HG03060 (cell line): ENCODE results near the gene CFAP410.
"Not testable (repeated sequence)": the region's sequence is repeated elsewhere in the genome, so short reads cannot be mapped to it uniquely, and the experiment has no call there.

Experiments used
- ATAC-seq: cut with Tn5 transposase; IDR thresholded peaks from one replicate; pipeline ENCODE4 v1.9.1; 2021; ENCODE audit warnings: low read depth, moderate number of reproducible peaks; ENCODE audit not compliant: unreplicated experiment

The CFAP410 gene

GRCh38 chr21:44319407-44320065, 19.7 kb downstream of the CFAP410 start:
- ATAC-seq = no peak

DNA sequence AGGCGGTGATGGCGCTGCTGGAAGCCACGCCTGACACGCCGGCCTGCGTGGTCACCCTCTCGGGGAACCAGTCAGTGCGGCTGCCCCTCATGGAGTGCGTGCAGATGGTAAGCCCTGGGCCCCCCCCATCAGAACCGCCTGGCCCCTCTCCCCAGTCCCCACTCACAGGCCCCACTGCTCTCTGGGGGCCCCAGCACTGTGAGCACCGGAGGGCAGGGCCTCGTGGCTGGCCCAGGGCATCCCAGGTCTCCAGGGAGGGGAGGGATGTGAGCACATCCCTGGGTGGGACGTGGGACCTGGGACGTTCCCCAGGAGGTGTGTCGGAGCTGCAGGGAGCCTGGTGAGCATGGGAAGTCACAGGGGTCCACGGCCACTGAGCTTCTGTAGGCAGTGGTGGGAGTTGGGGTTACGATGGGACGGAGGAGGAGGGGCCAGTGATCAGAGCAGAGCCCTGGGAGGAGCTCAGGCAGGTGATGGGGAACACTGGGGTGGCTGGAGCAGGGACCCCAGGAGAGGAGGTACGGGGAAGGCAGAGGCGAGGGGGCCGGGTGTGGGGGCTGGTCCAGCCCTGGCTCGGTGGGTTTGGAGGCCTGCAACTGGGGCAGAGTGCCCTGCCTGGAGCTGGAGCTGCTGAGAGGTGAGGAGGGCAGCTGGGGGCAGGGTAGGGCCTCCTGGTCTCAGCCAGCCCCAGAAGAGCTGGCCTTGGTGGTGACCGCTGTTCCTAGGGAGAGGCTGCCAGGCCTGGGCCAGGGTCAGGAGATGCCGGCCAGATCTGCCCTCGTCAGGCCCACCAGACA, 20.5 kb downstream of the CFAP410 start:
- ATAC-seq = no peak

DNA sequence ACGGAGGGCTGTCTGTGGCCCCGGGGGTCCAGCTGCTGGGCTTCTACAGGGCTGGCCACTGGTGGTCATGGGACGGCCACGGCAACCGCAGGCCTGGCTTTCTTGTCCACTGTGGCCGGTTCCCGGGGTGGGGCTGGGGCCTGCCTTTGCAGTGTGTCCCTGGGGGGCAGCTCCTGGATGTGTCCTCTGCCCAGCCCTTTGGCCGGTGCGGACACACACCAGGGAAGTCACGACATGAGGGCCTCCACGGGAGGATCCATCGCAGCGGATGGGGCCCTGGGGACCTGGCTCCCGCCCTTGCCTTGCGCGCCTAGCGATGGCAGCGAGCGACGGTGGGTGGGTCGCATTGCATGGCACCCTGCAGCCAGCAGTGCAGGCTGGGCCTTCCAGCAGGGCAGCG, 21.3 kb downstream of the CFAP410 start:
- no peak for ATAC-seq

GRCh38 chr21:44317241-44317782, 21.9 kb downstream of the CFAP410 start:
- ATAC-seq = no peak

GRCh38 chr21:44316277-44316900, 22.8 kb downstream of the CFAP410 start:
- no peak for ATAC-seq

- no peak for ATAC-seq
These were observed 23.4 kb downstream of the CFAP410 start for GRCh38 chr21:44315691-44316203.

DNA sequence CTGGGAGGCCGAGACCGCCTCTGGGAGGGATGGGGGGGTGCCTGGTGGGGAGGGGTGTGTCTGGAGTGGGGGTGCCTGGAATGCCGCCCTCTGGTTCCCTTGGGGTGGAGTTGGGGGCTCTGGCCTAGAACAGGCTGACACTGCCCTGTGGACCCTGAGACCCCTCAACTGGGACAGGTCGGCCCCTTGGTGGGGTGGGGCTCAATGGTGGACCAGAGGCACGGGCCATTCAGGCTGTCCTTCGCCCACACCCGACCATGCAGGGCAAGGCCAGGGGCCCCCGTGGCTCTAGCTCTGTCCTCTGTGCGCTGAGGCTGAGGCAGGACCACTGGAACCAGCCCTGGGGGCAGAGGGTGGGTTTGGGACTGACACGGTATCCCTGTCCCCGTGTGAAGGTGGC, 24.6 kb downstream of the CFAP410 start:
- ATAC-seq = no peak

DNA sequence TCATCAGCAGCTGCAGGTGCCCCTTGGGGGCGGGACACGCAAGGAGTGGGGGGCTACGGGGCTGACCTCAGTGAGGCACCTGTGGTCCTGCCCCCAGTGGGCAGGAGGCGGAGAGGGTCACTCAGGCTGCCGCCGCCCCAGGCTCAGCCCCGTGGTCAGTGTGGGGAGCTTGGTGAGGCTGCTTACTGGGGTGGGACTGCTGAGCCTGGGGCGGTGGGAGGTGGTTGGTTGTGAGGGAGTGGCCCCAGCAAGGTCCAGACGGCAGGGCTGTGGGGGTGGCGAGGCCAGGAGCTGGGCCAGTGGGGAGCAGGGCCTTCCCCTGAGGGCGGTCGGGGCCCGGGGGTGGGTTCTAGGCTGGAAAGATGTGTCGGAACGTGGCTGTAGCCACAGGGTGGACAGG, 25.1 kb downstream of the CFAP410 start:
- ATAC-seq = no peak

DNA sequence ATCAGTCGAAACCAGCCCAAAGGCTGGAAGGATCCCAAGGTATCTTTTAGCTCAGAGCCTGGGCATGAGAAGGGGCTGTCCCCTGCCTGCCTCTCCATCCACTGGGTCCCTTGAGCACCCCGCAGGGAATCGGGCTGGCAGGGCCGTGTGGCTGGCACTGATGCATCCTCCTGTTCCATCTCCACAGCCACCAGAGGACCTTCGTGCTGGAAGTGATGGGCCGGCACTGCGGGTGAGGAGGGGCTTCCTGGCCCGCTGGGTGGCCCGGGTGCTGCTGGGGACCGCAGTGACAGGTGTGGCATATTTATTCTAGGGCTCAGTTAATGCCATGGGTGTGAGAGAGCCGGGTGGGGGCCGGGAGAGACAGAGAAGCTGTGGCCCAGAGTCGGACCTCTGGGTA, 25.7 kb downstream of the CFAP410 start:
- ATAC-seq = no peak

DNA sequence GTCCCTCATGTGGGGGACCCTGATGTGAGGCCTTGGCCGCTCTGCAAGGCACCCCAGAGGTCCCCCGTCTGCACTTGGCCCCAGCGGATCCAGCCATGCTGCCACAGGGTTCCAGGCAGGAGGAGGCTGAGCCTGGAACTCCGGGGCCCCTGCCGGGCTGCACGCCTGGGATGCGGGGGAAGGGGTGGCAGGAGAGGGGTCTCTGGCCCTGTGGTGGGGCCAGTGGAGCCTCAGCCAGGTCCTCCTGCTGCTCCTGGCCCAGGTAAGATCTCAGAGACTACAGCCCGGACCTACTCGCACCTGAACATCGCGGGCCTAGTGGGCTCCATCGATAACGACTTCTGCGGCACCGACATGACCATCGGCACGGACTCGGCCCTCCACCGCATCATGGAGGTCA, 26.5 kb downstream of the CFAP410 start:
- no peak for ATAC-seq

- no peak for ATAC-seq
These were observed 27.1 kb downstream of the CFAP410 start for GRCh38 chr21:44312089-44312488.

GRCh38 chr21:44310628-44311507, 28.3 kb downstream of the CFAP410 start:
- ATAC-seq = no peak

GRCh38 chr21:44306936-44307704, 32.1 kb downstream of the CFAP410 start:
- ATAC-seq = no peak

DNA sequence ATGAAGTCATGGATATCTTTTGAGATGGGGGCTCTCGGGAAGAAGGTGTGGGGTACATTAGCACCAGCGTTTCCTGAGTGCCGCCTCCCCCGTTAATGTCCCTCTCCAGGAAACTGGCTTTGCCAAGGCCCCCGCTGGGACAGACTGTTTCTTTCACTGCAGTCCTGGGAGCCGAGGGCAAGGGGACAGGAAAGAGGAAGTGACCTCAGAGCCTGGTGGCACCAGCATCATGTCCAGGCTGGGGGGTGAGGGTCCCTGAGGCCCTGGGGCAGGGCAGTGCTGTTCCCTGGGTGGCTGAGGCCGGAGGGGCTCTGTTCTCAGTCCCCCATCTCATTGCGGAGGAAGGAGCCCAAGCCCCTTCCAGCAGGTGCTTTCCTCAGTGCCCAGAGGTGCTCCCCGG, 33.5 kb downstream of the CFAP410 start:
- no peak for ATAC-seq

DNA sequence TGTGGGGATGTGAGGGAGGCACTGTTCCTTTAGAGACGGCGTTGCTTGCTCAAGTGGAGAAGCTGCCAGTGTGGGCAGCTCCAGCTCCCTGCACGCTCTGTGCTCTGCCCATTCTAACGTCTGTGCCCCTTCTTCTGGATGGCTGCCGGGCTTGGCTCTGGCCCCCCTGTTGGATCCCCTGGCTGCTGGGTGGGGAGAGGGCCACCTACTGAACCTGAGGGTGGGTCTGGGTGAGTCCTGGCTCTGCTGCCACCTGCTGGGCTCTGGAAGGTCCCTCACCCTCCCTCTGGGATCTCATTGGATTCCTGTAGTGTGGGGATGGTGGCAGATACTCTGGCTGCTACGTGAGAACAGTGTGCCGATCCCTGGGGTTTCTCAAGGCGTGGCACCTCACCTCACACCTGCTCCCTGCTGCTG, 34.3 kb downstream of the CFAP410 start:
- no peak for ATAC-seq

DNA sequence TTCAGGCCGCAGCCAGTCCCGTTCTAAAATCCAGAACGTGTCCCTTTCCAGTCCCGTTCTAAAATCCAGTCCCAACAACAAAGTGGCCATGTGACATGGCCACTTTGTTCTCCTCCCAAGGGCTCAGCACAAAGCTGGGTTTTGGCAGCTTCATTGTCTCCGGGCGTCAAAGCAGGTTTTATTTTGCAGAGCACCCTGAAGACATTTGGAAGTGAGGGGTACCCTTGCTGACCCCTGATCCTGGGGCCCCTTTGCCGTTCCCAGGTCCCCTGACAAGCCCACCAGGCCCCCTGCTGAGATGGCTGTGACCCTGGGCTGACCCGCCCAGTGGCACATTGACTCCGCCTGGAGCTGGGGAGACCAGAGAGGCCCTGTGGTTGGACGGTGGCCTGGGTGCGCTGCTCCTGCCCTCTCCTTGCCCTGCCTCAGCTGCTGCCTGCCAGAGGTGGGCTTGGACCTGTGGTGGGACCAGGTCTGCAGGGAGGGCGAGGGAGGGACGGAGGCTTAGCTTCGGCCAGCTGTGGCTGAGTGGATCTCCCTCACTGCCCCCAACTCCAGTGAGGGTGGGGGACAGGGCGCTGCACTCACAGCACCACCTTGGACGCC, 35.1 kb downstream of the CFAP410 start:
- ATAC-seq = no peak

GRCh38 chr21:44303490-44303981, 35.7 kb downstream of the CFAP410 start:
- no peak for ATAC-seq

DNA sequence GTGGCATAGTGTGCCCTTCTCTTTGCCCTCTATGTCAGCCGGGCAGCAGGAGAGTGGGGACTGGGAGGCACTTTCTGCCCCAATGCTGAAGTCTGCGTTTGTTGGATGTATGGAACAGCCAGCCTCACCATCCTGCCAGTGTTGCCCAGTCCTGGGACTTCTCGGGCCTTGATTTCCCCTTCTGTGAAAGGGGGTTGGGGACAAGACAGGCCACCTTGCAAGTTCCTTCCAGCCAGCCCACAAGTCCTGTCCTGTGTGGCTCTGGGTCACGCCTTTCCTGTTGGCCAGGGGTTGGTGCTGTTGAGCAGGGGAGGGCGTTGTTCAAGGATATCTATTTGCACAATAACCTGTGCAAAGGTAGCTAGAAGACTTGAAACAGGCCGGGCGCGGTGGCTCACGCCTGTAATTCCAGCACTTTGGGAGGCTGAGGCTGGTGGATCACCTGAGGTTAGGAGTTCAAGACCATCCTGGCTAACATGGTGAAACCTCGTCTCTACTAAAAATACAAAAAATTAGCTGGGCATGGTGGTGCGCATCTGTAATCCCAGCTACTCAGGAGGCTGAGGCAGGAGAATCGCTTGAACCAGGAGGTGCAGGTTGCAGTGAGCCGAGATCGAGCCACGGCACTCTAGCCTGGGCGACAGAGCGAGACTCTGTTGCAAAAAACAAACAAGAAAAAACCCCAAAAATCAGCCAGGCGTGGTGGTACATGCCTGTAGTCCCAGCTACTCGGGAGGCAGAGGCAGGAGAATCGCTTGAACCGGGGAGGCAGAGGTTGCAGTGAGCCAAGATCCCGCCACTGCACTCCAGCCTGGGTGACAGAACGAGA, 36.4 kb downstream of the CFAP410 start:
- not testable (repeated sequence) for ATAC-seq
